Neuronal stem cell (in vitro differentiated cells): ENCODE results near the gene OR51V1.

Source experiments
- DNase-seq: peaks from one replicate; pipeline ENCODE4 v3.0.0-alpha.2; 2013; ENCODE audit warnings: low spot score
- H2AFZ ChIP-seq: one replicate; pipeline ENCODE4 v1.6.1; 2013; ENCODE audit warnings: mild to moderate bottlenecking, low read length, inconsistent platforms
- H2AK5ac ChIP-seq: 2 replicates; pipeline ENCODE4 v1.6.1; 2013; ENCODE audit warnings: low read depth, mild to moderate bottlenecking, inconsistent platforms, low read length, moderate library complexity, mixed read lengths
- H2BK120ac ChIP-seq: 2 replicates; pipeline ENCODE4 v1.6.1; 2013; ENCODE audit warnings: low read depth, mild to moderate bottlenecking, inconsistent platforms, low read length, moderate library complexity, mixed read lengths
- H2BK12ac ChIP-seq: one replicate; pipeline ENCODE4 v1.6.1; 2013; ENCODE audit warnings: low read length, inconsistent platforms
- H2BK15ac ChIP-seq: 2 replicates; pipeline ENCODE4 v1.6.1; 2013; ENCODE audit warnings: mild to moderate bottlenecking, low read length, inconsistent platforms, mixed read lengths
- H2BK5ac ChIP-seq: one replicate; pipeline ENCODE4 v1.6.1; 2013; ENCODE audit warnings: inconsistent platforms, mild to moderate bottlenecking, low read length, moderate library complexity
- H3K14ac ChIP-seq: one replicate; pipeline ENCODE4 v1.6.1; 2013; ENCODE audit warnings: low read length, inconsistent platforms
- H3K18ac ChIP-seq: 2 replicates; pipeline ENCODE4 v1.6.1; 2013; ENCODE audit warnings: low read length, inconsistent platforms
- H3K23ac ChIP-seq: 2 replicates; pipeline ENCODE4 v1.6.1; 2013; ENCODE audit warnings: low read depth, mild to moderate bottlenecking, mixed read lengths, low read length, inconsistent platforms; ENCODE audit not compliant: poor library complexity
- H3K27ac ChIP-seq: replicated peaks from 3 replicates; pipeline ENCODE4 v1.5.1; 2013; ENCODE audit warnings: low read length, inconsistent platforms
- H3K27me3 ChIP-seq, 3 experiments: 2 replicates each; pipeline ENCODE4 v1.6.1; 2013; ENCODE audit warnings: low read length in 3 of 3, mild to moderate bottlenecking in 2 of 3, inconsistent platforms in 1 of 3, low read depth in 1 of 3, mixed read lengths in 1 of 3, moderate library complexity in 1 of 3; ENCODE audit not compliant: control insufficient read depth in 3 of 3, insufficient read depth in 3 of 3
- H3K36me3 ChIP-seq, 2 donors: replicated peaks in 1 of 2; 2 replicates each; pipeline ENCODE4 v1.6.1; 2013; ENCODE audit warnings: low read length in 2 of 2; ENCODE audit not compliant: control insufficient read depth in 2 of 2, insufficient read depth in 2 of 2
- H3K4ac ChIP-seq: 2 replicates; pipeline ENCODE4 v1.6.1; 2013; ENCODE audit warnings: inconsistent platforms, mild to moderate bottlenecking, low read length, moderate library complexity
- H3K4me1 ChIP-seq, 2 donors: 1 replicate in 1 of 2; 2 replicates in 1 of 2; pipeline ENCODE4 v1.6.1; 2013; ENCODE audit warnings: low read length in 2 of 2, low read depth in 1 of 2; ENCODE audit not compliant: control insufficient read depth in 2 of 2, insufficient read depth in 1 of 2
- H3K4me2 ChIP-seq: one replicate; pipeline ENCODE4 v1.6.1; 2013; ENCODE audit warnings: mild to moderate bottlenecking, low read length, inconsistent platforms; ENCODE audit not compliant: insufficient read depth, poor library complexity, severe bottlenecking
- H3K4me3 ChIP-seq, 2 donors: 2 replicates each; pipeline ENCODE4 v1.5.1; 2013; ENCODE audit warnings: low read length in 2 of 2, mild to moderate bottlenecking in 2 of 2, inconsistent platforms in 1 of 2, moderate library complexity in 1 of 2
- H3K79me1 ChIP-seq: one replicate; pipeline ENCODE4 v1.6.1; 2013; ENCODE audit warnings: low read depth, mild to moderate bottlenecking, inconsistent platforms, low read length, moderate library complexity
- H3K9ac ChIP-seq: one replicate; pipeline ENCODE4 v1.6.1; 2013; ENCODE audit warnings: mild to moderate bottlenecking, low read depth, low read length, inconsistent platforms; ENCODE audit not compliant: poor library complexity
- H3K9me3 ChIP-seq, 2 donors: replicated peaks in 1 of 2; 2 replicates each; pipeline versions ENCODE3 to v1.6.1; 2013; ENCODE audit warnings: low read length in 2 of 2, mild to moderate bottlenecking in 2 of 2, inconsistent platforms in 1 of 2, low read depth in 1 of 2, mixed read lengths in 1 of 2, moderate library complexity in 1 of 2; ENCODE audit not compliant: control insufficient read depth in 2 of 2, insufficient read depth in 1 of 2
- H4K8ac ChIP-seq: one replicate; pipeline ENCODE4 v1.6.1; 2013; ENCODE audit warnings: low read depth, mild to moderate bottlenecking, inconsistent platforms, low read length, moderate library complexity
- H4K91ac ChIP-seq: one replicate; pipeline ENCODE4 v1.6.1; 2013; ENCODE audit warnings: low read length, low read depth, mild to moderate bottlenecking, inconsistent platforms; ENCODE audit not compliant: poor library complexity
- WGBS, 2 donors: extraction: QIAGEN DNeasy Blood & Tissue Kit; methylation state at CpG; one replicate each; pipeline ENCODE4 v1.1.7; 2013; ENCODE audit warnings: missing lambda C conversion rate in 2 of 2, mixed read lengths in 1 of 2; ENCODE audit not compliant: insufficient read length in 2 of 2, insufficient replicate concordance in 1 of 2; ENCODE audit errors: extremely low coverage in 2 of 2; 5-methylcytosine and 5-hydroxymethylcytosine counted together

Gene OR51V1

GRCh38 chr11:5234381-5234834, 33.9 kb upstream of the OR51V1 start, which contains the start of gene HBD:
Gene HBD, minus strand, starts transcription at chr11:5234483. Its CDS starts 50 bp downstream, at chr11:5234433.
- Histone ChIP-seq H3K79me1 (no peaks in the 10 kb centered on the region), H3K23ac (no peak within 1 kb of the TSS), H2AFZ (no peak within 1 kb of the TSS), H2BK5ac (no peak within 1 kb of the TSS), H3K36me3 (no peaks in the 10 kb centered on the region), H4K91ac (no peak within 1 kb of the TSS), H3K4ac (no peak within 1 kb of the TSS), H3K9me3 (no peaks in the 10 kb centered on the region), H2BK120ac (no peak within 1 kb of the TSS), H2BK12ac (no peak within 1 kb of the TSS), H2AK5ac (no peak within 1 kb of the TSS), H3K4me1 (peaks cover 0 to under 1% of the 10 kb centered on the region in 2 donors), H4K8ac (no peak within 1 kb of the TSS), H3K14ac (no peak within 1 kb of the TSS), H3K27me3 (no peaks in the 10 kb centered on the region), H3K9ac (no peak within 1 kb of the TSS), H3K18ac (no peak within 1 kb of the TSS), H3K27ac (no peak within 1 kb of the TSS), H2BK15ac (no peak within 1 kb of the TSS), H3K4me3 (no peak within 1 kb of the TSS), H3K4me2 (no peak within 1 kb of the TSS)
- no peak for DNase-seq
- WGBS, 2 donors: no CpG with 5 or more reads among the region's 2 CpGs

DNA sequence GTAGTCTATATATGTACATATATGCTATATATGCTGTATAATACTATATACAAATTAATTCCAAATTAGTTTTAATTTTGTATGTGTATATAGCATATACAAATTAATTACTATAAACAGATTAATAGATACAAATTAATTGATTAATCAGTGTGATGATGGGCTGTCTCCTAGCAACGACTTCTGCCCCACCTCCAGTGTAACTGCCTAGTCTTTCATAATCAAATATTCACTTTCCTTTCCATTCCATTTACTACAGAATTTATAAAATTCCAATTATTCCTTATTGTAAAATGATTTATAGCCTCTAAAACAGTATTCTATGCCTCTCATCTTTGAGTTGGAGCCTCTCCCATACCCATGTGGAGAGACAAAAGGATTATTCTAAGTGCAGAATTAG, 32.8 kb upstream of the OR51V1 start:
- H3K27me3 ChIP-seq: no peaks in the 10 kb centered on the region
- H3K4me1 ChIP-seq: peaks cover 0 to 3% of the 10 kb centered on the region in 2 donors
- H3K4me3 ChIP-seq: no peak overlapping the region
- no peak overlapping the region for H3K18ac ChIP-seq
- H3K23ac ChIP-seq: no peak overlapping the region
- no peak overlapping the region for H3K27ac ChIP-seq
- no CpG with 5 or more reads among the region's 1 CpG for WGBS, 2 donors
- no peak overlapping the region for H3K4ac ChIP-seq
- H3K14ac ChIP-seq: no peak overlapping the region
- H4K91ac ChIP-seq: no peak overlapping the region
- no peaks in the 10 kb centered on the region for H3K36me3 ChIP-seq
- DNase-seq: no peak
- H3K9ac ChIP-seq: no peak overlapping the region
- H4K8ac ChIP-seq: no peak overlapping the region
- no peak overlapping the region for H2BK5ac ChIP-seq
- no peak overlapping the region for H2BK15ac ChIP-seq
- no peak overlapping the region for H2BK120ac ChIP-seq
- H2BK12ac ChIP-seq: no peak overlapping the region
- no peaks in the 10 kb centered on the region for H3K9me3 ChIP-seq
- H2AK5ac ChIP-seq: no peak overlapping the region
- H3K79me1 ChIP-seq: no peaks in the 10 kb centered on the region
- no peak overlapping the region for H2AFZ ChIP-seq
- no peak overlapping the region for H3K4me2 ChIP-seq

DNA sequence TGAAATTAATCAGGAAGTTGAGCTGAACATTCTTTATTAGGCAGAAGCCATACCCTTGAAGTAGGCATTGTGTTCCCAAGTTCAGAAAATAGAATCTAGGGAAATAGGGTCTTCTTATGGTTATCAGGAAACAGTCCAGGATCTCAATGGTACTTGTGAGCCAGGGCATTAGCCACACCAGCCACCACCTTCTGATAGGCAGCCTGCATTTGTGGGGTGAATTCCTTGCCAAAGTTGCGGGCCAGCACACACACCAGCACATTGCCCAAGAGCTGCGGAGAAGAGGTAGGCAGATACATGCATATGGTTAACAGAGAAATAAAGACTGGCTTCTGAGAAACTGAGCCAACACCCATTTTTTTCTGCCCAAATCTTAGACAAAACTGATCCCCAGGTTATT, 32.3 kb upstream of the OR51V1 start:
- Histone ChIP-seq H3K4me2 (no peak overlapping the region), H3K27ac (no peak overlapping the region), H3K14ac (no peak overlapping the region), H3K27me3 (no peaks in the 10 kb centered on the region), H3K9ac (no peak overlapping the region), H3K79me1 (no peaks in the 10 kb centered on the region), H3K18ac (no peak overlapping the region), H2BK5ac (no peak overlapping the region), H3K4ac (no peak overlapping the region), H3K9me3 (no peaks in the 10 kb centered on the region), H4K91ac (no peak overlapping the region), H2AFZ (no peak overlapping the region), H2AK5ac (no peak overlapping the region), H2BK12ac (no peak overlapping the region), H3K4me3 (no peak overlapping the region), H4K8ac (no peak overlapping the region), H3K23ac (no peak overlapping the region), H2BK15ac (no peak overlapping the region), H3K36me3 (no peaks in the 10 kb centered on the region), H2BK120ac (no peak overlapping the region), H3K4me1 (peaks cover 0 to 3% of the 10 kb centered on the region in 2 donors)
- DNase-seq: no peak
- no CpG with 5 or more reads among the region's 2 CpGs for WGBS, 2 donors

- WGBS, 2 donors: no CpG with 5 or more reads among the region's 3 CpGs
- H3K18ac ChIP-seq: no peak overlapping the region
Measured at GRCh38 chr11:5232176-5232575, 31.7 kb upstream of the OR51V1 start.

More at GRCh38 chr11:5232176-5232575, 31.7 kb upstream of the OR51V1 start:
- H3K27me3 ChIP-seq: no peaks in the 10 kb centered on the region
- no peaks in the 10 kb centered on the region for H3K9me3 ChIP-seq
- no peak overlapping the region for H4K91ac ChIP-seq
- H3K23ac ChIP-seq: no peak overlapping the region
- DNase-seq: no peak
- H2AK5ac ChIP-seq: no peak overlapping the region
- no peak overlapping the region for H2BK15ac ChIP-seq
- no peak overlapping the region for H2BK120ac ChIP-seq
- no peak overlapping the region for H2AFZ ChIP-seq
- no peak overlapping the region for H2BK12ac ChIP-seq
- no peak overlapping the region for H2BK5ac ChIP-seq
- H3K9ac ChIP-seq: no peak overlapping the region
- no peaks in the 10 kb centered on the region for H3K36me3 ChIP-seq
- H3K4me1 ChIP-seq: peaks cover 0 to 3% of the 10 kb centered on the region in 2 donors
- H3K27ac ChIP-seq: no peak overlapping the region
- no peak overlapping the region for H3K4ac ChIP-seq
- H3K14ac ChIP-seq: no peak overlapping the region
- H3K4me3 ChIP-seq: no peak overlapping the region
- no peaks in the 10 kb centered on the region for H3K79me1 ChIP-seq
- no peak overlapping the region for H4K8ac ChIP-seq
- H3K4me2 ChIP-seq: no peak overlapping the region
